AG04449 (cell line): ENCODE results near the gene SDC1.

ENCODE experiments used
- CTCF ChIA-PET: fragments of 350-600 bp; formaldehyde crosslinking; extraction: SDS; loops from one replicate; lab custom pipeline; 2021; ENCODE audit warnings: antibody characterized with exemption; lab: Yijun Ruan, JAX
- POLR2A ChIA-PET: fragments of 400-600, 350-600 bp; formaldehyde crosslinking; extraction: SDS; loops from one replicate; lab custom pipeline; 2020; ENCODE audit warnings: antibody characterized with exemption, inconsistent platforms; lab: Yijun Ruan, JAX
- DNase-seq: peaks from one replicate; pipeline ENCODE4 v3.0.0-alpha.2; 2010; ENCODE audit warnings: low read depth, low spot score
- H3K4me3 ChIP-seq: 2 replicates; pipeline ENCODE4 v1.5.1; 2011; ENCODE audit warnings: low read depth, mild to moderate bottlenecking, control low read depth, low read length
- CTCF ChIP-seq: IDR thresholded peaks from one replicate; pipeline ENCODE4 v1.5.1; 2011; ENCODE audit warnings: mild to moderate bottlenecking, moderate library complexity, low read length, control low read depth, inconsistent platforms; ENCODE audit not compliant: insufficient read depth; ENCODE audit errors: missing control alignments

SDC1 gene

GRCh38 chr2:20156076-20156759 lies 68.7 kb downstream of the SDC1 start:
- POLR2A ChIA-PET, result no interaction called here
- DNase-seq, result no peak
- no peak for TF ChIP-seq CTCF
- CTCF ChIA-PET, result no interaction called here
- no peak overlapping the region for H3K4me3 ChIP-seq

- CTCF ChIA-PET, result interaction anchor here (0.7 to 1.4 kb wide), 3 partner anchors 18 to 68 kb away, joined by 3 to 4 read pairs (median 3); no protein-coding TSS in a partner anchor
- H3K4me3 ChIP-seq, result no peak overlapping the region
- no peak for DNase-seq
- no peak for TF ChIP-seq CTCF
- POLR2A ChIA-PET, result no interaction called here
Measured at GRCh38 chr2:20153131-20153851, 71.6 kb downstream of the SDC1 start.

GRCh38 chr2:20150806-20151571 lies 73.9 kb downstream of the SDC1 start:
- H3K4me3 ChIP-seq, result no peak overlapping the region
- DNase-seq, result no peak
- ChIA-PET CTCF (interaction anchor here (1.1 to 3.1 kb wide), 4 partner anchors 15 to 140 kb away, joined by 3 to 19 read pairs (median 4); no protein-coding TSS in a partner anchor), POLR2A (no interaction called here)
- TF ChIP-seq CTCF, result no peak
